Measurements from ENCODE around the gene EPS8L1.
A peak's percentile ranks its signal among the peaks of the same experiment; 100 is the strongest.

EPS8L1 gene

DNA sequence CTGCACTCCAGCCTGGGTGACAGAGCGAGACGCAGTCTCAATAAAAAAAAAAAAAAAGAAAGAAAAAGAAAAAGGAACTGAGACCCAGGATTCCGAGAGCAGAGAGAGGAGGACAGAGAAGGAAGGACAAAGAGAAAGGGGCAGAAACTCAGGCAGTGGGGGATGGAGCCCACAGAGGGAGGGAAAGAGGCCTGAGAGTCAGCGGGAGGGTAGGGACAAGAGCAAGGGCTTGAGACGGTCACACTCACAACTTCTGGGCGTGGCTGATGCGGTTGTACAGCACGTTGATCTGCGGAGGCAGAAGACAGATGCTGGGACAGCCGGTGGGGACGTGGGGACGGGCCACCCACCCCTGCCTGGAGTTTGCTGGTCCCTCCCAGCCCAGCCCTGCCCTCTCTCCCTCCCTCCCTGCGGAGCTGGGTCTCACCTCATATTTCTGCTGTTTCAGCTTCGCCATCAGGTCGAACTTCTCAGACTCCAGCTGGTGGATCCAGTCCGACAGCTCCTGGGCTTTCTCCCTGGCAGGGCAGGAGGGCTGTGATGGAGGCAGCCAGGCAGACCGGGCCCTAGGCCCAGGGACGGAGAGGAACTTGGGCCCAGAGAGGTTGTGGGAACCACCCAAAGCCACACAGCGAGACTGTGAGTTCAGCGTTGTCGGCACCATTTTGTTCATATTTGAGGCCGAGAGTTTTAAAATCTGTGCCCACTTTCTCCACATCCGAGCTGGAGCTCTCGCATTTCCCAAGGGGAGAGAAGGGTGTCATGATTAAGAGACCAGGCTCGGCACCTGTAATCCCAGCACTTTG is 58.2 kb downstream of the EPS8L1 start:
- in situ Hi-C loops (cut with MboI; ENCODE audit: low sequenced_read_pairs, unreplicated experiment): no loop called here
- peak; percentile 65 for DNase-seq (ENCODE audit: low spot score)
- no peak for TF ChIP-seq CTCF (IDR thresholded peaks at IDR 0.05; ENCODE audit: borderline replicate concordance, control extremely low read depth, extremely low read depth, insufficient read depth, missing control alignments)

- no peak for DNase-seq (ENCODE audit: low spot score)
- in situ Hi-C loops (cut with MboI; ENCODE audit: low sequenced_read_pairs, unreplicated experiment): no loop called here
- TF ChIP-seq CTCF (IDR thresholded peaks at IDR 0.05; ENCODE audit: borderline replicate concordance, control extremely low read depth, extremely low read depth, insufficient read depth, missing control alignments): no peak
Measured at GRCh38 chr19:55134736-55135135, 59.1 kb downstream of the EPS8L1 start.

DNA sequence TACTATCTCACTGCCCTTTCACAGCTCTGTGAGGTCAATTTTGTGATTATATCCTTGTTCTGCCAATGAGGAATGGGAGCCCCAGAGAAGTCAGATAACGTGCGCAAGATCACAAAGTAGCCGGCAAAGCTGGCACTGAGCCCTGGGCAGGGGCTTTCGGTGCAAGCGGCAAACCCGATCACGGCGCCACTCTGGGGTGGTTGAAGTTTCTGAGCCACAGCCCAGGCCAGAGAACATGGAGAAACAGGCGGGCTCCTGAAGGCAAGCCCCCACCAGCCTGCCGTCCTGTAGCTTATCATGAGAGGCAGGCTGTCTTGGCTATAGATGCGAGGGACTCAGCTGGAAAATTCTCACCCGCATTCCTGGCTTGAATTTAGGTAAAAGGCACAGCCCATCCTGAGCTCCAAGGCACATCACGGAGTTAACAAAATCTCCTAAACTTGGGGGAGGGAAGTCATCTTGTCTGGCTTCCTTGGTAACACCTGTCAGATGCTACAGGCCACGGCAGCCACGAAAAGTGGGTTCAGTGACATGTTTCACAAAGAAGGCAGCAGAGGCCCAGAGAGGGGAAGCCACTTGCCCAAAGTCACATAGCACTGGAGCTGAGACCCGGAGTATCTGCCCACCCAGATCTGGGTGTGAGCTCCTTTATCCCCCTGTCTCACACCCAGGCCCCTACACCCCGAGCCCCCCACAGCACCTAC is 60.9 kb downstream of the EPS8L1 start:
- TF ChIP-seq CTCF (IDR thresholded peaks at IDR 0.05; ENCODE audit: borderline replicate concordance, control extremely low read depth, extremely low read depth, insufficient read depth, missing control alignments): no peak
- DNase-seq (ENCODE audit: low spot score): no peak
- in situ Hi-C loops (cut with MboI; ENCODE audit: low sequenced_read_pairs, unreplicated experiment): no loop called here
